ENCODE results near the gene C10orf143.
"Not testable (repeated sequence)": the region's sequence is repeated elsewhere in the genome, so short reads cannot be mapped to it uniquely, and the experiment has no call there.

Gene C10orf143

GRCh38 chr10:130111852-130112180 is 1.2 kb upstream of the C10orf143 start:
- DNase-seq (ENCODE audit: low read depth in 2 of 3, low spot score in 1 of 3), result no peak

DNA sequence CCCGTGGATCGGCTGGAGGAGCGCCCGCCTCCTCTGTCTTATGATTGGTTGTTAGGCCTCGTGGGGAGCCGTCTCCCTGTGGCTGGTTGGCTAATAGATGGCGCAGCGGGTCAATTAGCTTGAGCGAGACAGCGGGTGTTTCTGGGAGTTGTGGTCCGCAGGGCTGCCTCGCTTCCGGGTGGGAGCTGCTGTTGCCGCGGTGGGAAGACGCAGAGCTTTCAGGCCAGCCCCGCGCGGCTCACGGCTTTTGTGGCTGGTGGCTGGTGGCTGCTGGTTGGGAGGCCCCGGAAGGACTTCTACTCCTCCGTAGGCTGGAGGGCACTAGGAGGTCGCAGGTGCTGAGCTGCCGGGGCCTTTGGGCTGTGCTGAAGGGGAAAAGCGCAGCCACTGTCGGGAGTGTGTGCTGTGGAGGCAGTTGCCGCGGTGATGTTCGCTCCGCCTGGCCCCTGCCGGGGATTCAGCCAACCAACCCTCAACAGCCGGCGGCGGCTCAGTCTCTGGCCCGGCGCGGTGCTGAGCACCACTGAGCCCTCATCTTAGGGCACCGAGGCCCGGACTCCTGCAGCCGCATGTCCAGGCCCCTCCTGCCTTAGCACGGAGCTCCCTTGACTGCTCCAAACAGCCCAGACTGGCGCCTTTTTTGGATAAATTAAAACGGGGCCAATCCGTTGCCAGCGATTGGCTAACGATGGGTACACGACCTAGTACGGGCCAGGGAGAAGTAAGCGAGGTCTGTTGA is 652 bp upstream of the C10orf143 start:
- peak; percentile 86 to 91 (median 89) for DNase-seq (ENCODE audit: low read depth in 2 of 3, low spot score in 1 of 3)

DNA sequence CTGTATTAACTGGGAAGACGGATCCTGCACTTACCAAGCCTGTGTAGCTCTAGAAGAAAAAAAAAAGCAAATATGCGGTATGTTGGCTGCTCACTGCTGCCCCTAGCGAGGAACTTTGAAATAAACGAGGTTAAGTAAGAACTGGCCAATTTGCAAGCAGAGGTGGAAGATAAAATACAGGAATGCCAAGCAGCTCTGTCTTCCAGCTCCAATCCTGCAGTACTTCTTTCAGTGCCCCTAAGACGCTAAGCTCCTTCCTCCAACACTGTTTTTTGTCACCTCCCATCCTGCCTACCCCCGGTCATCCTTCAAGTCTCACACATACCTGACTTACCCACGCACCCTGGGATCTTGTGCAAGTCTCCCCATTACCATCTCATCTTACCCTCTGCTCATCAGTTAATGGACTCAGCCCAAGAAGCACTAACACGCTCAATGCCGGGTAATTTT is 809 bp downstream of the C10orf143 start:
- DNase-seq (ENCODE audit: low read depth in 2 of 3, low spot score in 1 of 3), result peak; percentile 28 to 70 (median 55)

- DNase-seq (ENCODE audit: low read depth in 2 of 3, low spot score in 1 of 3), result peak in 2 of 3 donors; percentile 14 to 19
These were observed 1.6 kb downstream of the C10orf143 start for GRCh38 chr10:130108934-130109604.

GRCh38 chr10:130108146-130108545 is 2.5 kb downstream of the C10orf143 start:
- DNase-seq (ENCODE audit: low read depth in 2 of 3, low spot score in 1 of 3), result peak in 1 of 3 donors; percentile 22

- no peak for DNase-seq (ENCODE audit: low read depth in 2 of 3, low spot score in 1 of 3)
These were observed 4.9 kb downstream of the C10orf143 start for GRCh38 chr10:130105724-130106123.

DNA sequence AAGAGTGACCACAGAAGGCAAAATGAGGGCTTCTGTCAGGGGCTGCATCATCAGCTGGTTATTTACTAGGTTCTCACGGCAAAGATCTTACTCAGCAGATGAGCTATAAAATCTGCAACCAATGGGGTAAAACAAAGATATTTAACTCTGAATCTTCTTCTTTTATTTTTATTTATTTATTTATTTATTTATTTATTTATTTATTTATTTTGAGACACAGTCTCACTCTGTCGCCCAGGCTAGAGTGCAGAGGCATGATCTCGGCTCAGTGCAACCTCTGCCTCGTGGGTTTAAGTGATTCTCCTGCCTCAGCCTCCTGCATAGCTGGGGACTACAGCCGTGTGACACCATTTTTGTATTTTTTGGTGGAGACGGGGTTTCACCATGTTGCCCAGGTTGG is 11.3 kb downstream of the C10orf143 start:
- no peak for DNase-seq (ENCODE audit: low read depth in 2 of 3, low spot score in 1 of 3)

DNA sequence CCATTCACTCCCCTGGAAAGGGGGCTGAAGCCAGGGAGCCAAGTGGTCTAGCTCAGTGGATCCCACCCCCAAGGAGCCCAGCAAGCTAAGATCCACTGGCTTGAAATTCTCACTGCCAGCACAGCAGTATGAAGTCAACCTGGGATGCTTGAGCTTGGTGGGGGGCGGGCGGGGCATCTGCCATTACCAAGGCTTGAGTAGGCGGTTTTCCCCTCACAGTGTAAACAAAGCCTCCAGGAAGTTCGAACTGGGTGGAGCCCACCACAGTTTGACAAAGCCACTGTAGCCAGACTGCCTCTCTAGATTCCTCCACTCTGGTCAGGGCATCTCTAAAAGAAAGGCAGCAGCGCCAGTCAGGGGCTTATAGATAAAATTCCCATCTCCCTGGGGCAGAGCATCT is 20.1 kb downstream of the C10orf143 start:
- DNase-seq (ENCODE audit: low read depth in 2 of 3, low spot score in 1 of 3), result not testable (repeated sequence)

DNA sequence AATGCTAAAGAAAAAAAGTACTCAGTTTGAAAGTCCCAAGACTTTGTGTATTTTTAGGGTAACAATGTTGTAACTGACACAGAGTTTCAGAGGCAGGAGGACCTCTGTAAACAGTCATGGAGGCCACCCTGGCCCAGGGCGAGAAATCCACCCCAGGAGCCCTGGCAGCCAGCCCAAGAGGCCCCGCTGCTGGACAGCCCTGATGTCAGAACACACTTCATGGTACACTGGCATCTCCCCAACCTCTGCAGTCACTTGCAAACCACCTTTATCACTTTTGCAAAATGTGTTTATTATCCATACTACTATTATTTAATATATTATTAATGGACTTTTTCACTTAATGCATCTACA is 30.2 kb downstream of the C10orf143 start:
- no peak for DNase-seq (ENCODE audit: low read depth in 2 of 3, low spot score in 1 of 3)

DNA sequence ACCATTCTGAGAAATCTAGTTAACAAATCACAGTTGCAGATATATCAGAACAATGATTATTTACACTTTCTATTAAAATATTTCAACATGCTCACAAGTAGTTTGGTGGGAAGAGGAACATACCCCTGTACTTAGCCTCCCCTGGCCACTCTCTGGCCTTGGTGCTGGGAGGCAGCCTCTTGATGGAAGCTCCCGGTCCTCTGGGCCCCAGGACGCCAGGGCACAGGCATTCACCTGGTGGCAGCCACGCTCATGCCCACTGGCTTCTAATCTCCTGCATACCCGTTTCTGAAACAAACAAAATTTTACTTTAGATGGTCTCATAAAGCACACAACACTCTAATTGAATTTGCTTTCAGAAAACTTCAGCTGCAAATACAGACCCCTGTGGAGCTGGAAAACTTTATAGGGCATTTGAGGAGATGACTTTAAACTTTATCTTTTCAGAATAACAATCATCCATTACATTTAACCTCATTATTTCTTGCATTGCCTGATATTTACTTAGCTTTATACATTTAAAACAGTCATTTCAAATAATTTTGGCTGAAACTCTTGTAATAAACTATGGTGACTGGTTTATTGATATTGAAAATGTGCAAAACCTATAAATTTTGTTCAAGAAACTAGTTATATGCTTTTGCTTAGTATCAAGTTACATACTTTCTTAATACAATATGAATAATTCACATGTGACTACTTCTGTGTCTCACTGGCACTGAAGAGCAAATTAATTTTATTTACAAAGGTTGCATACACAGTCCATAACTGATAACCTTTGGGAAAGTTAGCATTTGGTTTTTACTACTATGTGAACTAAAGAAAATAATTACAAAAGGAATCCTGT is 30.8 kb downstream of the C10orf143 start:
- DNase-seq (ENCODE audit: low read depth in 2 of 3, low spot score in 1 of 3), result no peak

DNA sequence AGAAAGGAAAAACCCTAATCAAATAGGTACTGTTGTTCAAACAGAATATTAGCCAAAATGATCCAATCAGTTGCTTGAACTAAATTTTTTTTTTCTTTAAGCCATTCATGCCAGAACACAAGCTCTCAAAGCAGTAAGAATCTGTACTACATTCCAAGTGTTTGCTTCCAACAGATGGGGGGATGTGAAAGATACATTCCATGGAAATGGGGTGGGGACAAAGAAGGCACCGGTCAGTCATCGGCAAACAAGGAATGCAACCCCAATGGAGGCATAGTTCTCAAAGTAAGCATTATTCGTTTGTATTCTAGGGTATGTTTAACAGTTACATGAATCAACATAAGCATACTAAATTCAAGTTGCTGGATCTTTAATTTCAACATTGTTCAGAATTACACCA is 32.5 kb downstream of the C10orf143 start:
- DNase-seq (ENCODE audit: low read depth in 2 of 3, low spot score in 1 of 3), result no peak

DNA sequence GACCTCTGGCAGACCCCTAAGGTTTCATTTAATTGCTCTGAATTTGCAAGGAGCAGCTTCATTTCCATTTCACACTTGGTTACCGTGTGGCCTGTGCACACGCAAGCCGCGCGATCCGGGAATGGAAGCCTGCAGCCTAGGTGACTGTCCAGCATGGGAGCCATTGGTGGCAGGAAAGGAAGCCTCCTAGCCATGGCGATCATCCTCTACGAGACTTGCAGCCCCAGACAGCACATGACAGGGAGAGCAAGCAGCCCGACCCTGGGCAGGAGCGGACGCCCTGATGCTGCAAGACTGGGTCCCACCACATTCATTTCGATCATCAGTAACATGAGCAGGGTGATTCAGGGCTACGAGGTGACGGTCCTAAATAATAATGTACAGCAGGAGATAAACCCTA is 33.9 kb downstream of the C10orf143 start:
- DNase-seq (ENCODE audit: low read depth in 2 of 3, low spot score in 1 of 3), result no peak

DNA sequence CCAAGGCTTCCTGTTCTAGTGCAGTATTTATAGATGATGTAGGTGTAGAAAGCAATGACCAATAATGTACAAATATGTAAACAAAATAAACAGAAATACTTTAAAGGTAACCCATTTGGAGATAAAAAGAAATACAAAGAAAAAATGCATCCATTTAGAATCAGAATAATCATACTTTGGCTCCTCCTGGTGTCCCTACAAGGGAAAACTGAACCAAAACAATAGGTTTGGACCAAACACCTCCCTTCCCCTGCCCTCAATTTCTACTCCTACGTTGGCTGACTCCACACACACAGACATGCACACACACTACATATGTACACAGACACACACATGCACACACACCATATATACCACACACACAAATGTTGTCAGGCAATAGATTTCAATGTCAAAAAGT is 36.0 kb downstream of the C10orf143 start:
- no peak for DNase-seq (ENCODE audit: low read depth in 2 of 3, low spot score in 1 of 3)

GRCh38 chr10:130073912-130074311 is 36.7 kb downstream of the C10orf143 start:
- no peak for DNase-seq (ENCODE audit: low read depth in 2 of 3, low spot score in 1 of 3)

GRCh38 chr10:130072247-130072646 is 38.4 kb downstream of the C10orf143 start:
- no peak for DNase-seq (ENCODE audit: low read depth in 2 of 3, low spot score in 1 of 3)

DNA sequence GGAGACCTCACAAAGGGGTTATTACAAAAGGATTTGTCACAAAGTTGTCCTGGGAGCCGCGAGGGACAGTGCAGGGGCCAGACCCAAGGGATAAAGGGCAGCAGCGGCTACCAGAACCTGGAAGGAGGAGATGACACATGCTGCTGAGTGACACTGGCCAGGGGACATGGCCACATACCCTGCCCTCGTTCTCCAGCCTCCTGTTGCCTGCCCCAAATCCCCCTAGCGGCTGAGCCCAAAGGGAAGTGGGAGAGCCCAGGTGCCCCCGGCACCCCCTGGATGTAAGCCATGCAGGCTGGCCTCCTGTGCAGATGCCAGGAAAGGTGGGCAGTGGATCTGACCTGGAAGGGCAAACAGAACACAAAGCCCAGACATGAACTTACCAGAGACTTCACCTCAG is 42.7 kb downstream of the C10orf143 start:
- no peak for DNase-seq (ENCODE audit: low read depth in 2 of 3, low spot score in 1 of 3)

DNA sequence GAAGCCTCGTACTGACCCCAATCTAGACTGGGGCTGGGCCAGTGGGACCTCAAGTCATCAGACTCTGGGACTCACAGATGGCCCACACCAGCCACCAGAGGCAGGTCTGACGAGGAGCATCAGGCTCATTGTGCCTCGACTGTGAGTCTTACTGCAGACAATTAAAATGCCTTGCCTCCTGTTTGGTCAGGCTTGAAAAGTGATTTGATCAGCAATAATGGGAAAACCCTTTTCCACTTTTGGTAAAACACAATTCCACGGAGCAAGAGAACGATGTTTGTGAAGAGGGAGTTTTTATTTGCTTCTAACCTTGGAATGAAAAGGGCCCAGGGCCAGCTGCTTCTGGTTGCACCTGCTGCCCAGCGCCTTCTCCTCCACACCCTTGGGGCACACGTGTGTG is 43.9 kb downstream of the C10orf143 start:
- DNase-seq (ENCODE audit: low read depth in 2 of 3, low spot score in 1 of 3), result no peak

- no peak for DNase-seq (ENCODE audit: low read depth in 2 of 3, low spot score in 1 of 3)
These were observed 45.4 kb downstream of the C10orf143 start for GRCh38 chr10:130065251-130065650.

DNA sequence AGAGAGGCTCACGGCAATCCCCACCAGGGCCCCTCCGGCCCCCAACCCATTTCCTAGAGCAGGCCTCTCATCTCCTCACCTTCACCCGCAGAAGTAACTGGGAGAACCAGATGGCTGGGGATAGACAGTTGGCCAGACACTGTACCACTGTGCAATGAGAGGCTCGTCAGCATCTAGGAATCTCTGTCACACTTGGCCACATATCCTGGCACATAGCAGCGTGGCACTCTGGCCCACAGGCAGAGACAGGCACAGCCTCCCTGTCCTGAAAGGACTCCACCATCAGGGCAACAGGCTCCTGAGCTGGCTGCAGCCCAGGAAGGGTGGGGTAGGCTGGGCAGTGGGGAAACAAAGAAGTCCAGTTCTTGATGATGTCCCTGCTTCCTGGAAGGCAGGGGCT is 45.8 kb downstream of the C10orf143 start:
- no peak for DNase-seq (ENCODE audit: low read depth in 2 of 3, low spot score in 1 of 3)

DNA sequence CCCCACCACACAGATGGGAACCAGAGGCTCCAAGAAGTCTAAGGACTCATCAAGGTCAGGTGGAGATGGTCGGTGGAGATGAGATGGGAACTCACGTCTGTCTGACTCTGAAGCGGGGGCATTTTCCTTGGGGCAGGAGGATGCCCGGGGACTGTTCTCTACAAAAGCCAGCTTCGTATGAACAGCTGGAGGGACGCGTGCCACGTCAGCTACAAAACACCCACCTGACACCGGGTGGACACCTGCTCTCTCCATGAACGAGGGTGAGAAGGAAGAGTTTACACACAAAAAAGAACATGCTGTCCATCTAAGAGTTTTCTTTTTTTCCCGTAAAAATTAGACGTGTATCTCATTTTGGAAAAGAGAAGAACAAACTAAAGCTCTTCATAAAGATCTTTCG is 47.7 kb downstream of the C10orf143 start:
- DNase-seq (ENCODE audit: low read depth in 2 of 3, low spot score in 1 of 3), result no peak

- no peak for DNase-seq (ENCODE audit: low read depth in 2 of 3, low spot score in 1 of 3)
These were observed 48.4 kb downstream of the C10orf143 start for GRCh38 chr10:130062201-130062600.

DNA sequence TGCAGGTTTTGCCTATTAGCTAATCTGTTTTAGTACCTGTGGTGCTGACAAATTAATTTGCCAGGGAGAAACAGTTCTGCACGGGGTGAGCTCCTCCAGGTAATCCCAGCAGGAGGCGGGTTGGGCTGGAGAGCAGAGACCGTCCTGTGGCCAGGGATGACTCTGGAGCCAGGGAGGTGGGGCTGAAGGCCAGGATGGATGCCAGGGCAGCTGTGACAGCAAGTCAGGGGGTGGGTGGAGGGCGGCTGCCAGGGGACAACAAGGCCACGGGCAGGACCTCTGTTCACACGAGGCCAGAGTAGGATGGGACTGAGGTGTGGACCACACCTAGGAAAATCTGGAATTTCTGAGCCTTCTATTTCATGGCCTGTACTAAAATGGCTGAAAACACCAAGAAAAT is 48.9 kb downstream of the C10orf143 start:
- DNase-seq (ENCODE audit: low read depth in 2 of 3, low spot score in 1 of 3), result no peak
